ENCODE data around the gene CDH13.

CDH13 gene

DNA sequence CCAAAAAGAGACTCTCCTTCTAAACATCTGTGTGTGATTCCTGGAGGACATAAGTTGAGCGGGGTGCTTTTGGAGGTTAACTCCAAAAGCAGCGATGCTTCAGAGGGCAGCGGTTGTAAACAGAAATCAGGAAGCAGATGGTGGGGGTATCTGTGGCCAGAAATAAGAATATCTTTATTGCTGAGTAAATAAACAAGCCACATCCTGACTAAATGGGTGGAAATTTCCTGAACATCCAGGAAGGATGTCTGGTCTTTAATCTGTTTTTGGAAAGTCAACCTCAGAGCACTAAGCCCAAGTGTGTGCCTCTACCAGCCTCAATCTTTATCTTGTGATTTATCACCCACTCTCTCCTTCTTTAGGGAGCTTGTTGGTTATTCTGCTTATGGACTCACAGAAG is 123.3 kb downstream of the CDH13 start:
- no peaks in the 10 kb centered on the region for H4K20me1 ChIP-seq (ENCODE audit: control insufficient read depth, insufficient read depth, low read depth, low read length)
- no peak overlapping the region for H3K27ac ChIP-seq (ENCODE audit: low read depth, low read length)
- H3K9me3 ChIP-seq (ENCODE audit: control insufficient read depth, insufficient read depth, low read length): no peaks in the 10 kb centered on the region
- H3K79me2 ChIP-seq (ENCODE audit: control insufficient read depth, low read length): no peaks in the 10 kb centered on the region
- no peak overlapping the region for H3K4me3 ChIP-seq (ENCODE audit: low read length)
- no peak overlapping the region for H3K4me2 ChIP-seq (ENCODE audit: low read length)
- TF ChIP-seq, protein P1, sequence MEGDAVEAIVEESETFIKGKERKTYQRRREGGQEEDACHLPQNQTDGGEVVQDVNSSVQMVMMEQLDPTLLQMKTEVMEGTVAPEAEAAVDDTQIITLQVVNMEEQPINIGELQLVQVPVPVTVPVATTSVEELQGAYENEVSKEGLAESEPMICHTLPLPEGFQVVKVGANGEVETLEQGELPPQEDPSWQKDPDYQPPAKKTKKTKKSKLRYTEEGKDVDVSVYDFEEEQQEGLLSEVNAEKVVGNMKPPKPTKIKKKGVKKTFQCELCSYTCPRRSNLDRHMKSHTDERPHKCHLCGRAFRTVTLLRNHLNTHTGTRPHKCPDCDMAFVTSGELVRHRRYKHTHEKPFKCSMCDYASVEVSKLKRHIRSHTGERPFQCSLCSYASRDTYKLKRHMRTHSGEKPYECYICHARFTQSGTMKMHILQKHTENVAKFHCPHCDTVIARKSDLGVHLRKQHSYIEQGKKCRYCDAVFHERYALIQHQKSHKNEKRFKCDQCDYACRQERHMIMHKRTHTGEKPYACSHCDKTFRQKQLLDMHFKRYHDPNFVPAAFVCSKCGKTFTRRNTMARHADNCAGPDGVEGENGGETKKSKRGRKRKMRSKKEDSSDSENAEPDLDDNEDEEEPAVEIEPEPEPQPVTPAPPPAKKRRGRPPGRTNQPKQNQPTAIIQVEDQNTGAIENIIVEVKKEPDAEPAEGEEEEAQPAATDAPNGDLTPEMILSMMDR (IDR thresholded peaks at IDR 0.05; ENCODE audit: low read depth, low read length, poor library complexity, severe bottlenecking): no peak
- no peak for TF ChIP-seq EZH2phosphoT487 (IDR thresholded peaks at IDR 0.05; ENCODE audit: borderline replicate concordance, low read length)
- H3K9me2 ChIP-seq (replicated peaks; ENCODE audit: control insufficient read depth, low read length): no peaks in the 10 kb centered on the region
- no peaks in the 10 kb centered on the region for H3K4me1 ChIP-seq (ENCODE audit: control insufficient read depth, low read length)
- no peaks in the 10 kb centered on the region for H3K36me3 ChIP-seq (ENCODE audit: control insufficient read depth, low read length)
- no peaks in the 10 kb centered on the region for H3K27me3 ChIP-seq (ENCODE audit: control insufficient read depth, low read length)
- H3F3A ChIP-seq (ENCODE audit: control insufficient read depth, insufficient read depth): no peaks in the 10 kb centered on the region

GRCh38 chr16:82751020-82751419 is 124.3 kb downstream of the CDH13 start:
- TF ChIP-seq EZH2phosphoT487 (IDR thresholded peaks at IDR 0.05; ENCODE audit: borderline replicate concordance, low read length): no peak
- TF ChIP-seq, protein P1 (IDR thresholded peaks at IDR 0.05; ENCODE audit: low read depth, low read length, poor library complexity, severe bottlenecking): no peak
- Histone ChIP-seq H3K4me3 (ENCODE audit: low read length) (no peak overlapping the region), H3K4me1 (ENCODE audit: control insufficient read depth, low read length) (no peaks in the 10 kb centered on the region), H3F3A (ENCODE audit: control insufficient read depth, insufficient read depth) (no peaks in the 10 kb centered on the region), H3K27me3 (ENCODE audit: control insufficient read depth, low read length) (no peaks in the 10 kb centered on the region), H3K27ac (ENCODE audit: low read depth, low read length) (no peak overlapping the region), H3K9me2 (replicated peaks; ENCODE audit: control insufficient read depth, low read length) (no peaks in the 10 kb centered on the region), H3K36me3 (ENCODE audit: control insufficient read depth, low read length) (no peaks in the 10 kb centered on the region), H3K9me3 (ENCODE audit: control insufficient read depth, insufficient read depth, low read length) (no peaks in the 10 kb centered on the region), H3K4me2 (ENCODE audit: low read length) (no peak overlapping the region), H4K20me1 (ENCODE audit: control insufficient read depth, insufficient read depth, low read depth, low read length) (no peaks in the 10 kb centered on the region), H3K79me2 (ENCODE audit: control insufficient read depth, low read length) (no peaks in the 10 kb centered on the region)

GRCh38 chr16:82752172-82752571 is 125.4 kb downstream of the CDH13 start:
- no peaks in the 10 kb centered on the region for H3K36me3 ChIP-seq (ENCODE audit: control insufficient read depth, low read length)
- no peak overlapping the region for H3K27ac ChIP-seq (ENCODE audit: low read depth, low read length)
- H3K9me2 ChIP-seq (replicated peaks; ENCODE audit: control insufficient read depth, low read length): no peaks in the 10 kb centered on the region
- no peaks in the 10 kb centered on the region for H3K9me3 ChIP-seq (ENCODE audit: control insufficient read depth, insufficient read depth, low read length)
- no peak overlapping the region for H3K4me2 ChIP-seq (ENCODE audit: low read length)
- no peaks in the 10 kb centered on the region for H3K79me2 ChIP-seq (ENCODE audit: control insufficient read depth, low read length)
- H3F3A ChIP-seq (ENCODE audit: control insufficient read depth, insufficient read depth): no peaks in the 10 kb centered on the region
- no peak overlapping the region for H3K4me3 ChIP-seq (ENCODE audit: low read length)
- TF ChIP-seq, protein P1 (IDR thresholded peaks at IDR 0.05; ENCODE audit: low read depth, low read length, poor library complexity, severe bottlenecking): no peak
- TF ChIP-seq EZH2phosphoT487 (IDR thresholded peaks at IDR 0.05; ENCODE audit: borderline replicate concordance, low read length): no peak
- H3K27me3 ChIP-seq (ENCODE audit: control insufficient read depth, low read length): no peaks in the 10 kb centered on the region
- no peaks in the 10 kb centered on the region for H3K4me1 ChIP-seq (ENCODE audit: control insufficient read depth, low read length)
- no peaks in the 10 kb centered on the region for H4K20me1 ChIP-seq (ENCODE audit: control insufficient read depth, insufficient read depth, low read depth, low read length)

- Histone ChIP-seq H3K4me2 (ENCODE audit: low read length) (no peak overlapping the region), H4K20me1 (ENCODE audit: control insufficient read depth, insufficient read depth, low read depth, low read length) (no peaks in the 10 kb centered on the region), H3F3A (ENCODE audit: control insufficient read depth, insufficient read depth) (no peaks in the 10 kb centered on the region), H3K27ac (ENCODE audit: low read depth, low read length) (no peak overlapping the region), H3K4me3 (ENCODE audit: low read length) (no peak overlapping the region), H3K9me3 (ENCODE audit: control insufficient read depth, insufficient read depth, low read length) (no peaks in the 10 kb centered on the region), H3K36me3 (ENCODE audit: control insufficient read depth, low read length) (no peaks in the 10 kb centered on the region), H3K27me3 (ENCODE audit: control insufficient read depth, low read length) (no peaks in the 10 kb centered on the region), H3K4me1 (ENCODE audit: control insufficient read depth, low read length) (no peaks in the 10 kb centered on the region), H3K9me2 (replicated peaks; ENCODE audit: control insufficient read depth, low read length) (no peaks in the 10 kb centered on the region), H3K79me2 (ENCODE audit: control insufficient read depth, low read length) (no peaks in the 10 kb centered on the region)
- TF ChIP-seq, protein P1 (IDR thresholded peaks at IDR 0.05; ENCODE audit: low read depth, low read length, poor library complexity, severe bottlenecking): no peak
Observed at GRCh38 chr16:82753821-82754220, 127.1 kb downstream of the CDH13 start.

All from DOHH2 (cell line).